ENCODE results near the gene RIN2. TPM values are rescaled to one million over a fixed set of nuclear protein-coding genes. Genes with fewer than 3 reads are reported as not detected.

RIN2 gene
- total and polyA plus RNA-seq, 2 of the 4 experiments (the other 2 are of a cell fraction) = 16.1 to 72.2 TPM

DNA sequence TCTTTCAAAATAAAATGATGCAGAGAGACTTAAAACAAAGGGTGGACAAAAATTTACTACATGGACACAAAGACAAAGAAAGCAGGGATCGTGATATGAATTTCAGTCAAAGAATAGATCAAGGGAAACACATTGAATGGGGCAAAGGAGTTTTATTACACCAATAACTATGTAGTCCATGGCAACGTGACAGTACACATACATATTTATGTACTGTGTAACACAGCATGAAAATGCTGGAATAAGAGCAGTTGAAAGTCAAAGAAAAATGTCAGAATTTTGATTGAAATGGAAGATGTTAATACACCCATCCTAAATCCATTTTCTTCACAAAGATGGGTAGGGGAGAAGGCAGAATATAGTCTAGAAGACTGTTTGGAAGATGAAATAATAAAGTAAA, 9.4 kb upstream of the RIN2 start:
- H3K56ac ChIP-seq (ENCODE audit: extremely low read depth, insufficient read depth, low read length) = no peak overlapping the region
- CTCF ChIA-PET = no interaction called here
- no peak overlapping the region for H2BK20ac ChIP-seq (ENCODE audit: low read depth, low read length)
- dilution Hi-C loops (cut with HindIII; ENCODE audit: low sequenced_read_pairs, unreplicated experiment) (no loop called here), intact Hi-C loops (cut with micrococcal nuclease) (no loop called here), in situ Hi-C loops (cut with MboI; ENCODE audit: low sequenced_read_pairs) (no loop called here)
- H4K5ac ChIP-seq (ENCODE audit: low read depth, low read length) = no peak overlapping the region
- no peak overlapping the region for H2BK5ac ChIP-seq (ENCODE audit: low read depth, low read length, poor library complexity, severe bottlenecking)
- no peak overlapping the region for H2AFZ ChIP-seq (replicated peaks; ENCODE audit: low read length, poor library complexity)
- H3K9me3 ChIP-seq (ENCODE audit: control insufficient read depth, insufficient read depth, low read length) = peaks cover 3% of the 10 kb centered on the region
- no peak overlapping the region for H3K4me3 ChIP-seq (ENCODE audit: insufficient read depth, low read depth, low read length)
- H3K18ac ChIP-seq (ENCODE audit: low read depth, low read length) = no peak overlapping the region
- peaks cover 3% of the 10 kb centered on the region; the same call in 1 of the 2 replicates for H3K27me3 ChIP-seq (ENCODE audit: control insufficient read depth, insufficient read depth, low read length)
- no peaks in the 10 kb centered on the region for H3K36me3 ChIP-seq (ENCODE audit: control insufficient read depth, insufficient read depth, low read length)
- TF ChIP-seq RAD21 (IDR thresholded peaks at IDR 0.05; ENCODE audit: low read length) = no peak
- TF ChIP-seq CEBPB (IDR thresholded peaks at IDR 0.05; ENCODE audit: low read depth, low read length) = no peak
- TF ChIP-seq, protein P1, sequence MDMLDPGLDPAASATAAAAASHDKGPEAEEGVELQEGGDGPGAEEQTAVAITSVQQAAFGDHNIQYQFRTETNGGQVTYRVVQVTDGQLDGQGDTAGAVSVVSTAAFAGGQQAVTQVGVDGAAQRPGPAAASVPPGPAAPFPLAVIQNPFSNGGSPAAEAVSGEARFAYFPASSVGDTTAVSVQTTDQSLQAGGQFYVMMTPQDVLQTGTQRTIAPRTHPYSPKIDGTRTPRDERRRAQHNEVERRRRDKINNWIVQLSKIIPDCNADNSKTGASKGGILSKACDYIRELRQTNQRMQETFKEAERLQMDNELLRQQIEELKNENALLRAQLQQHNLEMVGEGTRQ (IDR thresholded peaks at IDR 0.05; ENCODE audit: low read depth, low read length) = no peak
- TF ChIP-seq SMC3 (IDR thresholded peaks at IDR 0.05; ENCODE audit: low read depth, low read length) = no peak
- no peak for TF ChIP-seq RCOR1 (IDR thresholded peaks at IDR 0.05; ENCODE audit: insufficient replicate concordance, low read length)
- no peak for TF ChIP-seq MAFK (IDR thresholded peaks at IDR 0.05; ENCODE audit: low read depth, low read length)
- TF ChIP-seq POLR2A (IDR thresholded peaks at IDR 0.05; ENCODE audit: low read depth, low read length) = no peak
- BruUV-seq (replicated peaks) = no TSS peak
- no peak overlapping the region for H3K4ac ChIP-seq (ENCODE audit: low read depth, low read length)
- no peaks in the 10 kb centered on the region for H3K79me1 ChIP-seq (ENCODE audit: low read depth in 1 of 2, low read length in 2 of 2)
- H3K4me1 ChIP-seq (ENCODE audit: control insufficient read depth, insufficient read depth, low read length) = no peaks in the 10 kb centered on the region
- no peaks in the 10 kb centered on the region for H4K20me1 ChIP-seq (ENCODE audit: insufficient read depth, low read length)
- no peak overlapping the region for H2BK120ac ChIP-seq (ENCODE audit: low read depth, low read length)
- no peak overlapping the region for H3K27ac ChIP-seq (ENCODE audit: insufficient read depth, low read length)
- no peaks in the 10 kb centered on the region for H3K9me1 ChIP-seq (ENCODE audit: insufficient read depth, low read length)
- no peak overlapping the region for H2BK15ac ChIP-seq (ENCODE audit: low read depth, low read length)
- POLR2A ChIA-PET (ENCODE audit: unreplicated experiment) = no interaction called here
- H4K8ac ChIP-seq (ENCODE audit: low read depth in 2 of 2, low read length in 2 of 2) = no peak overlapping the region
- H3K14ac ChIP-seq (replicated peaks; ENCODE audit: low read depth, low read length) = no peak overlapping the region
- no peak overlapping the region for H4K91ac ChIP-seq (ENCODE audit: insufficient read depth, low read depth, low read length)
- H2AK5ac ChIP-seq (ENCODE audit: low read depth, low read length) = no peak overlapping the region
- ATAC-seq (ENCODE audit: low read depth) (no peak), DNase-seq (no peak)
- H3K4me2 ChIP-seq (ENCODE audit: low read depth, low read length) = no peak overlapping the region
- no peak overlapping the region for H2AK9ac ChIP-seq (replicated peaks; ENCODE audit: low read depth, low read length, poor library complexity)
- no CpG with 5 or more reads among the region's 2 CpGs for WGBS, 2 experiments (ENCODE audit: extremely low coverage in 2 of 2, insufficient read length in 1 of 2)
- H3K9ac ChIP-seq (ENCODE audit: low read depth, low read length) = no peak overlapping the region
- H3K23ac ChIP-seq (ENCODE audit: low read depth, low read length) = no peak overlapping the region

Data from IMR-90 (cell line).